Hepatocyte (in vitro differentiated cells): ENCODE data around the gene PTPRQ.

Experiments used
- CTCF ChIP-seq: fragments of 200-600 bp; sonication (generic); IDR thresholded peaks from 2 replicates; pipeline ENCODE4 v1.5.1; 2016; ENCODE audit warnings: antibody characterized with exemption, mild to moderate bottlenecking; ENCODE audit not compliant: poor library complexity
- EZH2 ChIP-seq: fragments of 200-600 bp; sonication (generic); IDR thresholded peaks from 2 replicates; pipeline ENCODE4 v1.6.1; 2016; ENCODE audit warnings: antibody characterized with exemption, mild to moderate bottlenecking, borderline replicate concordance

- TF ChIP-seq CTCF (no peak), EZH2 (no peak)
These were observed 181.0 kb downstream of the PTPRQ start for GRCh38 chr12:80625051-80625450.
